Activated T-cell treated with anti-CD3 and anti-CD28 coated beads for 24 hours (primary cell): ENCODE data around the gene GRIN2C.

Experiments
- DNase-seq: peaks from one replicate; pipeline ENCODE4 v3.0.0-alpha.2; 2020; ENCODE audit warnings: low read depth

The GRIN2C gene

DNA sequence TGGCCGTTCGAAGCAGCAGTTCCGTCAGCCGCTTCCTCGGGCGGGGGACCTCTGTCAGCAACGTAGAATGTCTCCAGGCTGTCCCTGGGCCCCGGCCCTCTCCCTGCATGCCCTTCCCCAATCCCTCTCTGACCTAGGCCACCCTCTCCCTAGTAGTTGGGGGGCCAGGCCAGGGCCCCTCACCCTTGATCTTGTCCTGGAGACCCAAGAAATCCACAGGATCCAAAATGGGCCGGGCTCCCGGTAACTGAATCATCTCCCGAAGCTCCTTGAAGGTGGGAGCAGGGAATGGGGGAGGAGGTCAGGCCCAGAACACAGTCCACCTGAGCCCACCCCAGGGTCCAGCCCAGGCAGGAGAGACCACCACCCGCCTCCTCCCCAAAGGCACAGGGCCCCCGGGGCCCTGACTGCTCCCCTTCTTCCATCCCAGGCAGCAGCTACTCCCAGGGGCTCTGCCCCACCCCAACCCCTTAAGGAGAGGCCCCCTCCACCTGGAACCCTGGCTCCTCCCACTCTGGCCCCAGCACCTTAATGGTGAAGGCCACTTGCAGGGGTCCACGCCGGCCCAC, 4.7 kb upstream of the GRIN2C start:
- DNase-seq, result no peak

DNA sequence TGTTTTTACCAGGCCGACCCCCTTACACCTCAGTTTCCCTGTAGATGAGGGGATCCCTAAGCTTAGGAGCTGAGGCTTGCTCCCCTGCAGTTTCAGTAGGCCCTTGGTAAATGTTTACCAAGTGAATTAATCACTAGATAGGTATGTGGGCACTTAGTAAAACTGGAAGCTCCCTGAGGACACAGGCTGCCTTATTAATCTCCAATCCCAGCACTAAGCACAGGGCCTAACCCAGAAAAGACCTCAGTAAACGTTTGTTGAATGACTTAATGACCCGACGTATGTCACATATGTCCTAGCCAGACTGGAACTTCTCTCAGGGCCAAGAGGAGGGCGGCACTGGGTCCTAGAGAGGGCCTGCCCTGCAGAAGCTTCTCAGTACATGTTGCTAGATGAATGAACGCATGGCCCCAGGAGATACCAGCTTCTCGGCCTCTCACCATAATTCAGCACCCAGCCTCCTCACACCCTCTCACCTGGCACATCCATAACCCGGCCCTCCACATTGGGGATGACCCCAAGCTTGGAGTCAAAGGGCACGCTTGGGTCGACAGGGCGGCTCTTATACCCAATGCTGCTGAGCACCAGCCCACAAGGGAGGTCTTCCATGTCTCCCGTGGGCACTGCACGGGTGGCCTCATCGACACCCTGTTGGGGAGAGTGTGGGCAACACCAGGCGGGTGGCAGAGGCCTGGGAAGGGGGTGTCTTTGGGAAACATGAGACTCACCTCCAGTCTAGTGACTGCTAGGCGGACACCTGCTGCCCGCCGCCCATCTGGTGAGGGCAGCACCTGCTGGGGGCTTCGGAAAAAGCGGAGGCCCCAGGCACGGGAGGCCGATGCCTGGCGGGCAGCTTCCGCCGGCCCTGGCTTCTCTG, 4.0 kb upstream of the GRIN2C start:
- DNase-seq, result no peak

DNA sequence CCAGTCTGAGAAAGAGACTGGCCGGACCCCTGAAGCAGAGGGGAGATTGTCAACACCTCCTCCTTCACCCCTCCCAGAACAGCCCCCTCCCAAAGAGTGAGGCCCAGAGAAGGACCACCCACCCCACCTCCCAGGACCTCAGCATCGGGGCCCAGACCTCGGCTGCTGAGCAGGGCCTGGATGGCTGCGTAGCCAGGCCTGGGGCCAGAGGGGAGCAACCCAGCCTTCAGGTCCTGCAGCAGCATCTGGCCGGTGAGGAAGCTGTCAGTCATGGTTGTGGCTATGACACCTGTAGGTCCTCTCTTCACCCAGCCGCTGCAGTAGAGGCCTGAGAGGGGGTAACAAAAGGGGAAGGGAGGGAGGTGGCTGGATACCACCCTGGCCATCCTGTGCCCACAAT, 3.2 kb upstream of the GRIN2C start:
- DNase-seq, result no peak

DNA sequence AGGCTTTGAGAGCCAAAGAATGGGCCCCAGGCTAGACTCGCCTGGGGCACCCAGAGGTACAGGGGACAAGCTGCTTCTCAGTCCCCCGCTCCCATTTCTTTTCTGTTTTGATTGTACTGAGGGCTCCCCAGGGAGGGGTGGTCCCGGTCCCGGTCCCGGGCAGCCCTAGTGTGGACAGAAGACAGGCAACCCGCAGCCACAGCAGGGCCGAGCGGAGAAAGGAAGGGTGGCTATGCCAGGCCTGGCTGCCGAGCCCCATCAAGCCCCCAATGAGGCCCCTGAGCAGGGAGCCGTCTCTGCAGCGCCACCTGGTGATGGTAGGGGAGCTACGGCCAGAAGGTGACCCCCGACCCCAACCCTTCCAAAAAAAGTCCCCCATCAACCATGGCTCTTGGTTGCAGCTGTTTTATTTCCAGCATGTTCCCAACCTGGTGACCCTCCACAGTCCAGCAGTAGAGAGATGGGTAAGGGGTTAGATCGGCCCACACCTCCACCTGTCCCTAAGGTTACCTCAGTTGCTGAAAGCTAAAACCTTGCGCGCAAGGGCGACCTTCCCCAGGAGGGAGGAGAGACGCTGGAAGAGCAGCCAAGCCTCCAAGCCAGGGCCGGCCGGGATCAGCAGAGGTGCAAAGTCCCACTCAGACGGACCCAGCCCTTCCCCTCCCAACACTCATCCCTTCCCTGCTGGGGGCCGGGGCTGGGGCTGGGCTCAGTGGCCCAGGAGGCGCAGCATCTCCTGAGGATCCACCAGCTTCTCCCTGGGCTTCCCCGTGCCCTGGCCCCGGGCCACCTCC, 2.6 kb upstream of the GRIN2C start:
- peak; percentile 56 for DNase-seq

DNA sequence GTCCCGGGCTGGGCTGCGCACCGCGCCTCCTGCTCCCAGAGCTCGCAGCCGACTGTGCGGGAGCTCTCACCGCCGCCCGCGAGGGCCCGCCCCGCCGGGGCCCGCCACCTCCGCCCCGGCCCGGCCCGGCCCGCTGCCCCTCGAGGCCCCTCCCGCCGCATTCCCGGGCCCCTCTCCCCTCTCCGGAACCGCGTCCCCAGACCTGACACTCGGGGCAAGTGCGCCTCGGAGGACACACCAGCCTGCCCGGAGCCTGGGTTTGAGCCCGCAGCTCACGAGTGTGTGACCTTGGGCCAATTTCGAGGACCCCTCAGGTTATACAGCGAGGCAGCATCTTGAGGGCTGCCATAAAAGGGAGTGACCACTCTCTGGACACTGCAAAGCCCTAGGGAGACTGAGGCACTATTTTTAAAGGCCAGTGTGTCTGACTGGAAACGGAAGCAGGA, 2.0 kb upstream of the GRIN2C start:
- no peak for DNase-seq

DNA sequence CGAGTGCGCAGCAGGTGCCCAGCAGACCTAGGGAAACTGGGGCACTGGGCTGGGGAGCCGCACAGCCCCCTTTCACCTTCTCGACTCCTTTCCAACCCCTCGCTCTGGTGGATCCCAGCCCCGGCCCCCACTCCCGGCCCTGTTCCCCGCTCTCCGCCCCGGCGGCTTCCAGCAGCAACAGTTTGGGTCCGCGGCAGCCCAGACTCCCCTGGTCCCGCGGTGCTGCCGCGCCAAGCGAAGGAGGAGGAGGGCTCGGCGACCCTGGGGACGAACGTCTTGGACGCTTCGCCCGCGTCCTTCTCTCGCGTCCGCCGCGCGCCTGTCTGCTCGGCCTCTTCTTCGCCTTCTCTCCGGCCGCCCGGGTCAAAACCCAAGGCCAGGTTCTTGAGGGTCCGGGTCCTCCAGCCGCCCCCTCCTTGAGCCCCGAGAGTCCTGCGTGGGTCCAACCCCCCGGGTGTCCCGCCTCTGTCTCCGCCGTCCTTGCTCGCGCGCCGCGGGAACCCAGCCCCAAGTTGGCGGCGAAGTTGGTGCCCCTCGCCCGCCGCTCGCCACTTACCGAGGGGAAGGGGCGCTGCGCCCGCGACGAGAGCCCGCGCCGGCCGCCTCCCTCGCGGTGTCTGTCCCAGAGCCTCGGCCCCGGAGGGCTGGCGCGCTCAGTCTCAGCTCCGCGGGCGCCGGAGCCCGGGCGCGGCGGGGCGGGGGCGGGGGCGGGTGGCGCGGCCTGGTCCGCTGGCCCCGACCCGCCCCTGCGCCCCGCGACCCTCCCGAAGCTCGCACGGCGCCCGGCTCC, 1.4 kb upstream of the GRIN2C start:
- DNase-seq, result no peak

DNA sequence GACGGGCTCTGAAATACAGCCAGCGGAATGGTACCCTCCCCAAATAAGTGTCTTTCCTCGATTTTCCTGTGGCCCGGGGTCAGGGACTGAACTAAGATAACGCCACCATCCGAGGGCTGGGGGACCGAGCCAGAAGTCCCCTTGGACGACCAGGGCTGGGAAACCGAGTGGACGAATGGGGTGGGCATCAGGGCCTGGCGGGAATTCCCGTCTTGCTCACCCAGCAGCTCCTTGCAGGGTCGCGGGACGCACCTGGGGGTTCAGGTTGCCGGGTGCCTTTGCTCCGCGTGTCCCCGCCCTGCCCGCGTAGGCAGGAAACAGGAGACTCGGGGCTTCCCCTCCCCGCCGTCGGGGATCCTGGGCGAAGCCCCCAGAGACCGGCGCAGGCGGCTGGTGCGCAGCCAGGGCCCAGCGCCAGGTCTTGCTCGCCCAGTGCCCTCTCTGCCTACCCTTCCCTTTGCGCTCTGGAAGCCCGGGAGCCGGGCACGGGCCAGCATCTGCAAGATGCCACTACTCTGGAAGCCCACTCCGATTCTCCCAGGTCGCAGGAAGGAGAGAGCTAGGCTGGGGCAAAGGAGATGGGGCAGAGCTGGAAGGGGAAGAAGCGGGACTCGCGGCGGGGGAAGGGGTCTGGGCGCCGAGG, 665 bp upstream of the GRIN2C start:
- no peak for DNase-seq

DNA sequence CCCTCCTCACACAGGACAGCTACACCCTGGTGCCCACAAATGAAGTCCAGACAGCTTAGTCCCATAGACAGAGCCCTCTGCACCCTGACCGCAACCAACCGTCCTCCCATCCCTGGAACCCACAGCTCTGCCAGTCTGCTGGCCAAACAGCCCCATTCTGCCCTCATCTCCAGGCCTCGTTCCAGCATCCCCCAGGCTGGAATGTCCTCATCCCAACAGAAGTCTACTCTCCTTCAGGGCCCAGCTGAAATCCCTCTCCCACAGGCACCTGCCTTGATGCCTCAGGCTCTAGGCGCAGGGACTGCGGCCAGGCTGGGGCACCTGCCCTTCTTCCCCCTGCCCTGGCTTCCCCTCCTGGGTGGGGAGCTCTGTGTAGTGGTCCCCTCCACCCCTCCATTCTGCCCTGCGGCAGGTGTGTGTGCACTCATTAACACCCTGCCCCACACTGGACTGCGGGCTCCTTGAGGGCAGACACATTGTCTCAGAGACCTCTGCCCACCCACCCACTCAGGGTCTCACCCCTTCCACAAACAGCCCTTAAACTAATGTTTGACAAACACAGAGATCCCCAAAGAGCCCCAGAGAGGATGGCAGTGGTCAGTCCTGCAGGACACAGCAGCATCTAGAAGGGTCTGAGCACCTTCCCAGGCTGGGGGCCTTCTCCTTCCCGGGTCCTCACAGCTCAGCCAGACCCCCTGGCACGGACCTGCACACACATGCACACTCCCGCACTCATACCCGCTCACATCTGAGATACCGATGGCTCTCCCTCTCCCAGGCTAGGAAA, 820 bp downstream of the GRIN2C start:
- DNase-seq, result no peak

DNA sequence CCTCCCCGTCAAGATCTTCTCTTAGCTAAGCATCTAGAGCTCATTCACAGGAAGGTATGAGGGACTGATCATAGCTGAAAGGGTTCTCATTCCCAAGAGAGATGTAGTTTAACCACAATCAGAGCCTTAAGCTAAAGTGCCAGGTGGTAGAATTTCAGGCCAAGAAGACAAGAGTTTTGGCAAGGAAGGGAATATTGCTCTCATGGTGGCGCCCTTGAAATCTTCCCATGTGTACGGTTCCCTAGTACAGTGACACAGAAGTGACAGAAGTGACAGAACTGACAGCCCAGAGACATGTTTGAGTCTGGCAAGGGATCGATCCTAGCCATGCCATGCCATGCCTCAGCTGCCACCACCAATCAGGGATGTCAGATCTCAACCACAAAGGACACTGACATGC, 2.5 kb downstream of the GRIN2C start:
- DNase-seq, result no peak

DNA sequence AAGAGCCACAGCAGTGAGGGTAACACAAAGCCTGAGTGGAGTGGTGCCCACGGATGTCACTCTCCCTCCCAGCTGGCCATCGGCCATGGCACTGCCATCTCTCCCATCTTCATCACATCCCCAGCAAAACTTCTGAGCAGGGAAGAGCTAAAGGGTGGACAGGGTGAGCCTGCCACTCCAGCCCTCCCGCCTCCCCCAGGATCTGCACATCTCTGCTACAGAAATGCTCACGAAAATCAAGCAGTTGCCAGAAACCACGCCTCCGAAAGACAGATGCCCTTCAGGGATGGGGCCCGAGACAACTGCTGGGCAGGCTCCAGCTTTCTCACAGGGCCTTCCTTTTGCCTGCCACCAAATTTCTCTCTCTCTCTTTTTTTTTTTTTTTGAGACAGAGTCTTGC, 3.6 kb downstream of the GRIN2C start:
- no peak for DNase-seq

DNA sequence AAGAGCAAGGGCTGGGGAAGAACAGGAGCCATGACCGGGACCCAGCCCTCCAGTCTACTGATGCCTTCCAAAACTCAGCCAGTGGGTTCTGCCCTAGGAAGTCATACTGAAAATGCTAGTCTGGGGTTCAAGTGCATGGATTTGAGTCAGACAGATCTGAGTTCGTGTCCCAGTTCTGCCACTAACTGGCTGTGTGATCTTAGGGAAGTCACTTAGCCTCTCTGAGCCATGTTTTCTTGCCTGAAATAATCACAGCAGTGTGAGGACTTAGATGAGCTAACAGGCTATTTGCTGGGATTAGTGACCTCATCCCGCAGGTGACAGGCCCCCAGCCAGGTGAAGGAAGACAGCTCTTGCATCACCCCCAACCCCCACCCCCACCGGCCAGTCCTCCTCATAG, 4.4 kb downstream of the GRIN2C start:
- DNase-seq, result no peak

DNA sequence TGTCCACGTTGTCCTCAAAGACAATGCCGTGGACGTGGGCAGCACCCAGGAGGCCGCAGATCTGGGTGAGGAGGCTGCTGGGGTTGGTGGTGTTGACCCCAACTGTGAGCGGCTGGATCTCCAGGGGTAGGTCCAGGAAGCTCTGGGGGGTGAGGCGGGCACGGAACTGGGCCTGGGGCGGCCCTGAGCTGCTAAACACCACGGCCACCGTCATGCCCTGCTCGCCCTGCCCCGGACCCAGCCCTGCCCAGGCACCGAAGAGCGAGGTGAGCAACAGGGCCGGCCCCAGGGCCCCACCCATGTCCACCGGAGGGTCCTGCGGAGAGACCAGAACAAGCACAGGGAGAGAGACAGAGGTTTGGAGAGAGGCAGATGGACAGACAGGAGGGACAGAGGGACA, 4.9 kb downstream of the GRIN2C start:
- DNase-seq, result no peak

DNA sequence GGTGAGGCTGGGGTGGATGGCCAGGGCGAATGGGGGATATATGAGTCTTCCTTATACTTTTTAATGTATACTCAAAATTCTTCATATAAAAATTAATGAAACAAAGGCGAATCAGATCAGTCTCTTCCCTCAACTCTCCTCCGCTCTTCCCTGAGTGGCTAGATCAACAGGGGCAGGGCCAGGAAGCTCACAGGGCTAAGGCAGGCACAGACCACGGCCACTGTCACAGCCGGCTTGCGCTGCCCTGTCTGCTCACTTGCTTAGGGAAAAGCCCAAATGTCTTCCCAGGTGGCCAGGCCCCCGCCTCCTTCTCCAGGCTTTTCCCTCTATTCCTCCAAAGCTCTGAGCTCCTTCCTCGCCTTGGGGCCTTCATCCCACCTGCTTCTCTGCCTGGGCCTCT, 6.0 kb downstream of the GRIN2C start:
- no peak for DNase-seq

DNA sequence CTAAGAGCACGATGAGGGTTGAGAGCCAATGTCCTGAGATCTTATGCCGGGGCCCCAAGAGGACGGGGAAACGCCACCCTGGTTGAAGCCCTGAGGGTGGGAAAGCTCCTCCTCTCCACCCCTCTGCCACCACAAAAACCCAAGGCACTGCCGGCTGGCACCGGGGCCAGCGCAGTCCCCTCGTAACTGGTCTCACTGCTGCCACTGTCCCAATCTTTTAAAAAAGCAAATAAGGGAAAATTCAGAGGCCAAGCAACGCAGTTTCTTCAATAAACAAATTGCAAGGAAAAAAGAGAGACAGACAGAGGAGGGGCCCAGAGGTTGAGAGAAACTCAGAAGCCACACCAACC, 6.7 kb downstream of the GRIN2C start:
- no peak for DNase-seq

DNA sequence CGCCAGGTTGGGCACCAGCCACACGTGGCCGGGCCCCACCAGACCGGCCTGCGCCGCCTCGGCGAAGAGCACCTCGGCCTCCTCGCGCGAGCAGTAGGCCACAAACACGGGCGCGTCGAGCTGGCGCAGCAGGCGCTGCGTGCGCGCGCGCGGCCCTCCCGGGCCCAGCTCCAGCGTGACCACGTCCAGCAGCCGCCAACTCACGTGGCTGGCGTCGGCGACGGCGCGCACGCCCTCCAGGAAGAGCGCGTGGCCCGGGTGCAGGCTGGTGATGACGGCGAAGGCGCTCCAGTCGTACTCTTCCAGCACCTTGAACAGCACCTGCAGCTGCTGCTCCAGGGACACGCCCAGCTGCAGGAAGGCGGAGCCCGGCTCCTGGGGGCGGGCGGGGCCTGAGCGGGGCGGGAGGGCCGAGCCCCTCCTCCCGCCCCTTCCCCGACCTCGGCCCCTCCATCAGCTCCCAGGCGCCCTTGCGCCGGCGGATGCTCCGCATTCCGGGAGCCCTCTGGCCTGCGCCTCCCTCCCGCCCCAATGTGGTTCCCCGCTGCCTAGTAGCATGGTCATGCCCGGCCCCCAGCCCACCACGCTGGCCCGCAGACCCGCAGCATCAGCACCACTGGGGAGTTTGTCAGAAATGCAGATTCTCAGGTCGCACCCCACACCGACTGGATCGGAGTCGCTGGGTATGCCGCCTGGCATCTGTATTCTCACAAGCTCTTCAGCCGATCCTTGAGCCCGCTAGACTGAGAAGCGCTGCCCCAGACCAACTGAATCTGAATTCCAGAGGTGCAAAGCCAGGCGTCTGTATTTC, 7.2 kb downstream of the GRIN2C start:
- peak; percentile 44 for DNase-seq

DNA sequence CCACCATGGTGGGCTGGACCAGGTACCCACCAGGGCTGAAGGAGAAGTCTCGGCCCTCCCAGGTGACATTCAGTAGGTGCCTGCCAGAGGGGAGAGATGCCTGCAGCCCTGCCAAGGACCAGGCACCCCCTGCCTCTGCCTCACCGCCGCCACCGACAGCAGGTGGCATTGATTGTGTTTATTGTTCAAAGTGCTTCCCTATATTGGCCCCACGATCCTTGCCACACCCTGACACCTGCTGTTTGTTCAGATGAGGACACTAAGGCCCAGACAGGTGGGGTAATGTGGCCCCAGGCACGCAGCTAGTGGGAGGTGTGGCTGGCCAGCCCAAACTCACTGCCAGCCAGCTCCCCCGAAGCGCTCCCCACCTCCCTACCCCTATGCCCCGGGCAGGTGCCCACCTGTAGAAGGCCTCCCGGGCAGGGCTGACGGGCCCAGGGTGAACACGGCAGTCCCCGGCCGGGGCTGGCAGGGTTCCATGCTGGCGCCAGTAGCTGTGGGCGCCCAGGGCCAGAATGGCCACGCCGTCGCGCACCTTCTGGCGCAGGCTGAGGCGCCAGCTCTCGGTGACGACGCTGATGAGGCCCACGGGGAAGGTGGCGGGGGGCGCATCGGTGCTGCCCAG, 8.0 kb downstream of the GRIN2C start:
- DNase-seq, result no peak

DNA sequence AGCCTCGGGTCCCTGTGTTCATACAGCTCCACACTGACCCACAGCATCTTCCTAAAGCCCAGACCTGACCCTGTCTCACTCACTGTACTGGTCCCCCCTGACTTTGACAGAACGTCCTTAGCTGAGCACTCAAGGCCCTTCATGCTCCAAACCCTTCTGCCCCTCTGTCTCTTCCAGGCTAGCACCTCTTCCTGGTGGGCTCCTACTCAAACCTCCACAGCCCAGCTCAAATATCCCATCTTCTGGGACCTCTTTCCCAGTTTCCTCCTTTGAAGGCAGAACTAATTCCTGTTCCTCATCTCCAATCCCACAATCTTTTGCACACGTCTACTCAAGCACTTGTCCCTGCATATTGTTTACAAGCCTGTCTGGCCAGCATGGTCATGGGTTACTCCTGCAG, 8.8 kb downstream of the GRIN2C start:
- DNase-seq, result no peak

DNA sequence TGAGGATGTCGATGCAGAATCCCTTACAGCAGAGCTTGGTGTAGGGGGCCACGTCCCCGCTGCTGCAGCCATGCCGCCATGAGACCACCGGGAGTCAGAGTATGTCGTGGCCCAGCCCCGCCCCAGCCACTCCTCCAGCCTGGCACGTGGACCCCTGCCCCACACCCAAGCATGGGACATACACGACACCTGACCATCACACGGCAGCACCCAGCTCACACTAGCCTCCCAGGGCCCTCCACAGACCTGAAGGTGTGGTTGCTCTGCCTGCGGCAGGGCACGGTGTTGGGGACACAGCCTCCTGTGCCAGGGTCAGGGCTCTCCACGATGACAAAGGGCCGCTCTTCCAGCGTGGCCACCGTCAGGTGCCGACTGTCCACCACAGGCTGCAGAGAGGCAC, 9.4 kb downstream of the GRIN2C start:
- no peak for DNase-seq

DNA sequence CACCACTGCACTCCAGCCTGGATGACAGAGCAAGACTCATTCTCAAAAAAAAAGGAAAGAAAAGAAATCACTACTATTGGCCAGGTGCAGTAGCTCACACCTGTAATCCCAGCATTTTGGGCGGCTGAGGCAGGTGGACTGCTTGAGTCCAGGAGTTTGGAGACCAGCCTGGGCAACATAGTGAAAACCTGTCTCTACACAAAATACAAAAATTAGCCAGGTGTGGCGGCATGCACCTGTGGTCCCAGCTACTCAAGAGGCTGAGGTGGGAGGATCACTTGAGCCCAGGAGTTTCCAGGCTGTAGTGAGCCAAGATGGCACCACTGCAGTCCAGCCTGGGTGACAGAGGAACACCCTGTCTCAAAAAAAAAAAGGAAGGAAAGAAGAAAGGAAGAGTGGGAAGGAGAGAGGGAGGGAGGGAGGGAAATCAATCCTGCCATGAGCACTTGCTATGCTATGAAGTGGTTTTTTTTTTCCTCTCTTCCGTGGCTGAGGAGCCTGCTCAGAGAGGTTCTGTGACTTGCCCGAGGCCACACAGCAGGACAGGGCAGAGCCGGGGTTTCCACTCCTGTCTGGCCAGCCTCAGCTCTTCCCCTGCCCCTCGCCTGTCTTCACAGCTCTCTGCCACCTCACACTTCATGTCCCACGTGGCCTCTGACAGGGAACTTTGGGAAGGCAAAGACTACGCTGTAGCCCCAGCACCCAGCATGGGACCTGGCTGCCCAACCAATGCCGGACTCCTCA, 10.9 kb downstream of the GRIN2C start:
- DNase-seq, result no peak
